H9 (cell line): ENCODE data around the gene TRMT61A. TPM values are rescaled to one million over a fixed set of nuclear protein-coding genes. Genes with fewer than 3 reads are reported as not detected.

Experiments used
- DNase-seq: peaks from one replicate; pipeline ENCODE4 v3.0.0-alpha.2; 2017
- H2AFZ ChIP-seq: one replicate; pipeline ENCODE4 v1.6.1; 2013; ENCODE audit warnings: mild to moderate bottlenecking, low read length, control low read depth, moderate library complexity
- H2AK5ac ChIP-seq: 2 replicates; pipeline ENCODE4 v1.6.1; 2013; ENCODE audit warnings: low read length, control low read depth, mixed read lengths; ENCODE audit not compliant: insufficient read length
- H2BK120ac ChIP-seq: one replicate; pipeline ENCODE4 v1.6.1; 2013; ENCODE audit warnings: low read depth, mild to moderate bottlenecking, low read length, control low read depth, inconsistent platforms; ENCODE audit not compliant: poor library complexity, severe bottlenecking
- H2BK12ac ChIP-seq: 2 replicates; pipeline ENCODE4 v1.6.1; 2013; ENCODE audit warnings: low read length, control low read depth, mixed read lengths, low read depth; ENCODE audit not compliant: insufficient read length
- H2BK15ac ChIP-seq: 2 replicates; pipeline ENCODE4 v1.6.1; 2013; ENCODE audit warnings: low read depth, low read length, control low read depth
- H2BK20ac ChIP-seq: one replicate; pipeline ENCODE4 v1.6.1; 2013; ENCODE audit warnings: low read depth, mild to moderate bottlenecking, low read length, control low read depth, inconsistent platforms; ENCODE audit not compliant: poor library complexity, severe bottlenecking
- H2BK5ac ChIP-seq: 2 replicates; pipeline ENCODE4 v1.6.1; 2013; ENCODE audit warnings: low read length, control low read depth, mixed read lengths; ENCODE audit not compliant: insufficient read length
- H3K14ac ChIP-seq: 2 replicates; pipeline ENCODE4 v1.6.1; 2013; ENCODE audit warnings: low read length, control low read depth; ENCODE audit not compliant: insufficient read depth
- H3K18ac ChIP-seq: 2 replicates; pipeline ENCODE4 v1.6.1; 2013; ENCODE audit warnings: low read depth, mild to moderate bottlenecking, mixed read lengths, low read length, control low read depth; ENCODE audit not compliant: insufficient read length
- H3K23ac ChIP-seq: 2 replicates; pipeline ENCODE4 v1.6.1; 2013; ENCODE audit warnings: low read length, control low read depth, mixed read lengths, low read depth; ENCODE audit not compliant: insufficient read length
- H3K23me2 ChIP-seq: 2 replicates; pipeline ENCODE4 v1.6.1; 2013; ENCODE audit warnings: low read depth, mild to moderate bottlenecking, mixed read lengths, low read length, control low read depth; ENCODE audit not compliant: insufficient read length, poor library complexity, severe bottlenecking
- H3K27ac ChIP-seq: 2 replicates; pipeline ENCODE4 v1.5.1; 2013; ENCODE audit warnings: low read length, control low read depth, mixed read lengths, low read depth; ENCODE audit not compliant: insufficient read length
- H3K27me3 ChIP-seq: 2 replicates; pipeline ENCODE4 v1.6.1; 2013; ENCODE audit warnings: low read length, control low read depth, inconsistent platforms; ENCODE audit not compliant: insufficient read depth
- H3K4ac ChIP-seq: 2 replicates; pipeline ENCODE4 v1.6.1; 2013; ENCODE audit warnings: low read depth, mild to moderate bottlenecking, control low read depth, inconsistent platforms, low read length, moderate library complexity
- H3K4me1 ChIP-seq: 2 replicates; pipeline ENCODE4 v1.6.1; 2013; ENCODE audit warnings: low read length, control low read depth, inconsistent platforms; ENCODE audit not compliant: insufficient read depth
- H3K4me2 ChIP-seq: 2 replicates; pipeline ENCODE4 v1.6.1; 2013; ENCODE audit warnings: low read length, control low read depth, mixed read lengths; ENCODE audit not compliant: insufficient read length, insufficient read depth
- H3K56ac ChIP-seq: 2 replicates; pipeline ENCODE4 v1.6.1; 2013; ENCODE audit warnings: low read depth, mild to moderate bottlenecking, mixed read lengths, low read length, control low read depth; ENCODE audit not compliant: insufficient read length
- H3K79me1 ChIP-seq: 2 replicates; pipeline ENCODE4 v1.6.1; 2013; ENCODE audit warnings: low read depth, mild to moderate bottlenecking, moderate library complexity, low read length, control low read depth, inconsistent platforms; ENCODE audit not compliant: insufficient read depth, poor library complexity, severe bottlenecking
- H3K79me2 ChIP-seq: 2 replicates; pipeline ENCODE4 v1.6.1; 2013; ENCODE audit warnings: low read length, control low read depth, inconsistent platforms; ENCODE audit not compliant: insufficient read depth
- H3K9ac ChIP-seq: 2 replicates; pipeline ENCODE4 v1.6.1; 2013; ENCODE audit warnings: low read length, control low read depth, mixed read lengths; ENCODE audit not compliant: insufficient read length; ENCODE audit errors: extremely low read depth
- H3K9me3 ChIP-seq: one replicate; pipeline ENCODE4 v1.6.1; 2013; ENCODE audit warnings: low read depth, low read length, inconsistent platforms; ENCODE audit not compliant: control insufficient read depth
- H3T11ph ChIP-seq: one replicate; pipeline ENCODE4 v1.6.1; 2013; ENCODE audit warnings: mild to moderate bottlenecking, low read length, control low read depth, inconsistent platforms
- H4K20me1 ChIP-seq: one replicate; pipeline ENCODE4 v1.6.1; 2013; ENCODE audit not compliant: control insufficient read depth, insufficient read length, insufficient read depth
- H4K5ac ChIP-seq: 2 replicates; pipeline ENCODE4 v1.6.1; 2013; ENCODE audit warnings: low read depth, mild to moderate bottlenecking, mixed read lengths, low read length, control low read depth; ENCODE audit not compliant: insufficient read length
- H4K8ac ChIP-seq: replicated peaks from 2 replicates; pipeline ENCODE4 v1.6.1; 2013; ENCODE audit warnings: low read length, control low read depth, mixed read lengths, low read depth; ENCODE audit not compliant: insufficient read length
- H4K91ac ChIP-seq: 2 replicates; pipeline ENCODE4 v1.6.1; 2013; ENCODE audit warnings: low read depth, mild to moderate bottlenecking, moderate library complexity, mixed read lengths, low read length, control low read depth; ENCODE audit not compliant: insufficient read length
- H3K27ac Mint-ChIP-seq, 3 experiments: 2 replicates in 2 of 3; 3 replicates in 1 of 3; pipeline ENCODE4 v1.8.0; 2020 to 2021; ENCODE audit warnings: mixed read lengths in 3 of 3, mild to moderate bottlenecking in 1 of 3, moderate library complexity in 1 of 3
- H3K27me3 Mint-ChIP-seq: 2 replicates; pipeline ENCODE4 v1.8.0; 2021; ENCODE audit warnings: low read depth, mild to moderate bottlenecking, moderate library complexity, mixed read lengths
- H3K36me3 Mint-ChIP-seq, 3 experiments: 2 replicates in 2 of 3; 3 replicates in 1 of 3; pipeline ENCODE4 v1.8.0; 2020 to 2021; ENCODE audit warnings: low read depth in 3 of 3, mixed read lengths in 3 of 3; ENCODE audit not compliant: insufficient read depth in 1 of 3
- H3K4me1 Mint-ChIP-seq, 2 experiments: 2 replicates each; pipeline ENCODE4 v1.8.0; 2020; ENCODE audit warnings: mixed read lengths in 2 of 2
- H3K4me3 Mint-ChIP-seq, 2 experiments: 2 replicates in 1 of 2; 3 replicates in 1 of 2; pipeline ENCODE4 v1.8.0; 2020 to 2021; ENCODE audit warnings: mild to moderate bottlenecking in 2 of 2, mixed read lengths in 2 of 2, moderate library complexity in 1 of 2
- H3K9me3 Mint-ChIP-seq, 2 experiments: 2 replicates in 1 of 2; 3 replicates in 1 of 2; pipeline ENCODE4 v1.8.0; 2020; ENCODE audit warnings: mild to moderate bottlenecking in 2 of 2, mixed read lengths in 2 of 2, moderate library complexity in 1 of 2
- CTCF ChIP-seq: fragments of 200-600 bp; sonication (generic); conservative IDR thresholded peaks from 3 replicates; pipeline ENCODE4 v1.8.0; 2021; ENCODE audit warnings: antibody characterized with exemption, mild to moderate bottlenecking
- WGBS: extraction: QIAGEN DNeasy Blood & Tissue Kit; methylation state at CpG from one replicate; pipeline ENCODE4 v1.1.7; 2013; ENCODE audit warnings: missing lambda C conversion rate, low lambda C conversion rate, mixed read lengths; ENCODE audit not compliant: insufficient read length; ENCODE audit errors: extremely low coverage; 5-methylcytosine and 5-hydroxymethylcytosine counted together
- total RNA-seq: library from RNA; stranded (reverse); gene quantifications from 2 replicates; pipeline ENCODE4 v1.2.1, GENCODE V29; 2021

The TRMT61A gene
- total RNA-seq, 1 experiment from 2014 or later, result 21.9 TPM

- peak overlapping the region; percentile 37; the same call in 1 of the 2 replicates for H3K14ac ChIP-seq
- no peak overlapping the region for H3K27ac ChIP-seq
- no peaks in the 10 kb centered on the region; the same call in 1 of the 2 replicates for H3K4me1 ChIP-seq
- peaks cover 9% of the 10 kb centered on the region for H3K27me3 Mint-ChIP-seq
- no peaks in the 10 kb centered on the region for H3K27me3 ChIP-seq
- no peaks in the 10 kb centered on the region for H3K9me3 Mint-ChIP-seq
- H3T11ph ChIP-seq, result no peak overlapping the region
- peaks cover 12 to 26% of the 10 kb centered on the region in 2 experiments for H3K4me1 Mint-ChIP-seq
- no peak overlapping the region for H2BK5ac ChIP-seq
- H3K4me2 ChIP-seq, result no peak overlapping the region
- WGBS, result no CpG with 5 or more reads among the region's 19 CpGs
- no peaks in the 10 kb centered on the region for H3K79me1 ChIP-seq
- 0 out of 2 replicates have a peak overlapping the region, but pooled peaks have one; percentile 3 for H3K4ac ChIP-seq
- H3K9ac ChIP-seq, result no peak overlapping the region
- H3K27ac Mint-ChIP-seq, result no peak overlapping the region; a peak in 2 of 7 replicates
- peak overlapping the region; percentile 31 for H3K18ac ChIP-seq
- H3K9me3 ChIP-seq, result no peaks in the 10 kb centered on the region
- no peak overlapping the region for H2BK120ac ChIP-seq
- no peak overlapping the region for H2BK20ac ChIP-seq
- H3K23ac ChIP-seq, result no peak overlapping the region
- H4K8ac ChIP-seq, result no peak overlapping the region
- H3K56ac ChIP-seq, result no peak overlapping the region
- H2AFZ ChIP-seq, result no peak overlapping the region
- H4K20me1 ChIP-seq, result no peaks in the 10 kb centered on the region
- TF ChIP-seq CTCF, result no peak
- H3K4me3 Mint-ChIP-seq, result no peak overlapping the region
- no peaks in the 10 kb centered on the region for H3K36me3 Mint-ChIP-seq
- H4K5ac ChIP-seq, result no peak overlapping the region
- no peaks in the 10 kb centered on the region for H3K79me2 ChIP-seq
- H2BK12ac ChIP-seq, result no peak overlapping the region
- no peak overlapping the region for H2BK15ac ChIP-seq
- no peak for DNase-seq
- H4K91ac ChIP-seq, result peak overlapping the region; percentile 6
- no peak overlapping the region for H2AK5ac ChIP-seq
- H3K23me2 ChIP-seq, result peaks cover 4% of the 10 kb centered on the region
Observed at GRCh38 chr14:103543721-103544387, 14.9 kb downstream of the TRMT61A start.
